Stimulated activated CD4-positive, alpha-beta T cell treated with anti-CD3 and anti-CD28 coated beads, TNF-alpha, amount 100 ng/mL, for 1 hour (primary cell): ENCODE data around the gene SELP.
"Not testable (repeated sequence)": the region's sequence is repeated elsewhere in the genome, so short reads cannot be mapped to it uniquely, and the experiment has no call there.

ENCODE experiments used
- DNase-seq, 3 donors: peaks; one replicate each; pipeline ENCODE4 v3.0.0-alpha.2; 2020; ENCODE audit warnings: low read depth in 3 of 3, low spot score in 1 of 3

SELP gene

DNA sequence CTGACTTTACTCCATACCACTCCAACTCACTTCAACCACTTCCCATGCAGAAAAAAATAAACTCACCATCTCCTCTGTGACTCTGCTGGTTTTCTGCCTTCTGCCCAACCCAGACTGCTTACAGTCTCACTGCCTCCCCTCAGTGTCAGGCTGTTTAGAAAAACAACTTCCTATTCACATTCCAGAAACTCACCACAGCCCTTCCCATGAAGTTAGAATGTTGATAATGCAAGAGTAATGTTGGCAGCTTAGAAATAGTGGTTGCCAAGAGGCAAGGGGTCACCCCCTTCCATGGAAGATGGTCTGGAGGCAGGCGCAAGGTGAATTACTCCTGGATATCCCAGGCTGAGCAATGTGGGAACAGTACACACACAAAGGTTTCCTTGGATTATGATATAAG lies at the start of gene SELP:
Gene SELP (minus strand): TSS at position 119 of the 400 bp plus-strand sequence. CDS start 50 bp downstream, at position 69.
- no peak for DNase-seq

- DNase-seq = no peak
These were observed 49.8 kb upstream of the SELP start for GRCh38 chr1:169679692-169680091.

DNA sequence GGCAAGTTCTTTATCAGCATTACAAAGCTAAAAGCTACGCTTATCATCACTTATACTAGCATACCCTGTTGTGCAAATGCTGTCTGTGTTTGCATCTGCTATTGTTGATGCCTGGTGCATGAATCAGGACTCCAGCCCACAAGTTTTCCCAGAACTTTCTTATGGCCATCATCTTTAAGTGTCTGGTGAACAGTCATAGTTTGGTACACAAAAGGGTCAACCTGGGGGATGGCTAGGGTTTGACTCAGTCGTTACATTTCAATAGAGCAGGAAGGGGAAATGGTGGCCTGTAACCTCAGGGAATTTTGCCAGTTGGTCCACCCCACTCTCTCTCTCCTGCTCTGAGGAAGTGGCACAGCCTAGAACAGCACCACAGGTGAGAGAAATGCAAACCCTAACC lies 46.1 kb upstream of the SELP start:
- no peak for DNase-seq

- DNase-seq = no peak
These were observed 40.9 kb upstream of the SELP start for GRCh38 chr1:169670836-169671235.

DNA sequence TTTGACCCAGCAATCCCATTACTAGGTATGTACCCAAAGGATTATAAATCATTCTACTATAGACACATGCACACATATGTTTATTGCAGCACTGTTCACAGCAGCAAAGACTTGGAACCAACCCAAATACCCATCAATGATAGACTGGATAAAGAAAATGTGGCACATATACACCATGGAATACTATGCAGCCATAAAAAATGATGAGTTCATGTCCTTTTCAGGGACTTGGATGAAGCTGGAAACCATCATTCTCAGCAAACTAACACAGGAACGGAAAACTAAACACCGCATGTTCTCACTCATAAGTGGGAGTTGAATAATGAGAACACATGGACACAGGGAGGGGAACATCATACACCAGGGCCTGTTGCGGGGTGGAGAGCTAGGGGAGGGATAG lies 40.3 kb upstream of the SELP start:
- DNase-seq = not testable (repeated sequence)

DNA sequence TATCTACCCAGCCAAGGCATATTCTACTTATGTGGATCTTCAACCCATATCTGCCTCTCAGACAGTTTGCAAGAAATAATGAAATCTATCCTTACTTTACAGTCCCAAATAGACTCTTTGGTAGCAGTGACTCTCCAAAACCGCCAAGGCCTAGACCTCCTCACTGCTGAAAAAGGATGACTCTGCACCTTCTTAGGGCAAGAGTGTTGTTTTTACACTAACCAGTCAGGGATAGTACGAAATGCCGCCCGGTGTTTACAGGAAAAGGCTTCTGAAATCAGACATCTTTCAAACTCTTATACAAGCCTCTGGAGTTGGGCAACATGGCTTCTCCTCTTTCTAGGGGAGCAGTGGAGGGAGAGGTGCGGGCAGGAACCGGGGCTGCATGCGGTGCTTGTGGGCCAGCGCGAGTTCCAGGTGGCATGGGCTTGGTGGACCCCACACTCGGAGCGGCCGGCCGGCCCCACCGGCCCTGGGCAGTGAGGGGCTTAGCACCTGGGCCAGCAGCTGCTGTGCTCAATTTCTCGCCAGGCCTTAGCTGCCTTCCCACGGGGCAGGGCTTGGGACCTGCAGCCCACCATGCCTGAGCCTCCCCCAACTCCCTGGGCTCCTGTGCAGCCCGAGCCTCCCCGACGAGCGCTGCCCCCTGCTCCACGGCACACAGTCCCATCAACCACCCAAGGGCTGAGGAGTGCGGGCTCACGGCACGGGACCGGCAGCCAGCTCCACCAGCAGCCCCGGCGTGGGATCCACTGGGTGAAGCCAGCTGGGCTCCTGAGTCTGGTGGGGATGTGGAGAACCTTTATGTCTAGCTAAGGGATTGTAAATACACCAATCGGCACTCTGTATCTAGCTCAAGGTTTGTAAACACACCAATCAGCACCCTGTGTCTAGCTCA lies 38.0 kb upstream of the SELP start:
- DNase-seq = not testable (repeated sequence)

- not testable (repeated sequence) for DNase-seq
These were observed 37.3 kb upstream of the SELP start for GRCh38 chr1:169667227-169667639.

DNA sequence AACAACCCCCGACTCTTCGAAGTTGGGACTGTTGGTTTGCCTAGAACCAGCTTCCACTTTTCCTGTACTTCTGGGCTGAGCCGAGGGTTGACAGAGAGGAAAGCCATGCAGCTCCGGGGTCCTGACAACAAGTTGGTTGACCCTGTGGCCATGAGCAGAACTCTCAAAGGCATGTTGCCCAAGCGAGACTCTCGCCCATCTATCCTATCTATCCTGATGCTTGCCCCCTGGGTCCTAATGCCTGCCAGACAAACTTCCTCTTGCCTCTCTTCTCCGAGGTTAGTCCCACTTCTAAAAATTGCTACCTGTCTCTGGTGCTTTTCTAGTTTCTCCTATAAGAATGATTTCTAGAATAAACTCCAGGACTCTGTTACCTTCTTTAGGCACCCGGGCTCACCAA lies 32.8 kb upstream of the SELP start:
- not testable (repeated sequence) for DNase-seq

DNA sequence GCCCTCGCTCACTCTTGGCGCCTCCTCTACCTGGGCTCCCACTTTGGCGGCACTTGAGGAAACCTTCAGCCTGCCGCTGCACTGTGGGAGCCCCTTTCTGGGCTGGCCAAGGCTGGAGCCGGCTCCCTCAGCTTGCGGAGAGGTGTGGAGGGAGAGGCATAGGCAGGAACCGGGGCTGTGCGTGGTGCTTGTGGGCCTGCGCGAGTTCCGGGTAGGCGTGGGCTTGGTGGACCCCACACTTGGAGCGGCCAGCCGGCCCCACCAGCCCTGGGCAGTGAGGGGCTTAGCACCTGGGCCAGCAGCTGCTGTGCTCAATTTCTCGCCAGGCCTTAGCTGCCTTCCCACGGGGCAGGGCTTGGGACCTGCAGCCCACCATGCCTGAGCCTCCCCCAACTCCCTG lies 31.1 kb upstream of the SELP start:
- not testable (repeated sequence) for DNase-seq

- DNase-seq = not testable (repeated sequence)
These were observed 28.9 kb upstream of the SELP start for GRCh38 chr1:169658777-169659176.

DNA sequence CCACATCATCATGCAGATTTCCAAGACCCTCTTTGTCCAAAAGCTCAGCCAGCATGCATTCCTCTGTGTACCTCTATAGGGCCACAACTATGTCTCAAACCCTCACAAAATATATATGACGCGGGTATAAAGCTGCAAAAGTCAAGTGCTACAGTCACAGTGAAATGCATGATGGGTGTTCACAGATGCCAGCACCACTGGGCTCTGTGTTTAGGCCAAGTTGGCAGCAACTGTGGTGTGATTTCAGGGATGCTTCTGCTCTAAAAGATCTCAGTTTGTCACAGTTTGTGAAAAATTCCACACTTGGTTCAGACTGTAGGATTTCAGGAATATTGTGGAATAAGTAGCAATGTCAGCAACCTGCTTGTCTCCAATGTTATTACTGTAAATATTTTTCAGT lies 23.9 kb upstream of the SELP start:
- DNase-seq = no peak

- no peak for DNase-seq
These were observed 21.1 kb upstream of the SELP start for GRCh38 chr1:169651035-169651434.

- DNase-seq = no peak
These were observed 20.6 kb upstream of the SELP start for GRCh38 chr1:169650551-169650950.

- no peak for DNase-seq
These were observed 18.8 kb upstream of the SELP start for GRCh38 chr1:169648709-169649108.

GRCh38 chr1:169648187-169648586 lies 18.3 kb upstream of the SELP start:
- DNase-seq = no peak

GRCh38 chr1:169647512-169647911 lies 17.6 kb upstream of the SELP start:
- no peak for DNase-seq

- DNase-seq = no peak
These were observed 14.4 kb upstream of the SELP start for GRCh38 chr1:169644297-169644696.

DNA sequence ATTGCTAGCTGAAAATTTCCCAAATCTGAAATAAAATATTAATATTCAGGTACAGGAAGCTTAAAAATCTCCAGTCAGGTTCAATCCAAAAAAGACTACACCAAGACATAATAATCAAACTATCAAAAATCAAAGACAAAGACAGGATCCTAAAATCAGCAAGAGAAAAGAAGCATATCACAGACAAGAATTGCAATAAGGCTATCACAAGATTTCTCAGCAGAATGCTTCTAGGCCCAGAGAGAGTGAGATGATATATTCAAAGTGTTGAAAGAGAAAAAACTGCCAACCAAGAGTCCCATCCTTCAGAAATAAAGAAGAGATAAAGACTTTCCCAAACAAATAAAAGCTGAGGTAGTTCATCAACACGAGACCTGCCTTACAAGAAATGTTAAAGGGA lies 5.0 kb upstream of the SELP start:
- DNase-seq = no peak

DNA sequence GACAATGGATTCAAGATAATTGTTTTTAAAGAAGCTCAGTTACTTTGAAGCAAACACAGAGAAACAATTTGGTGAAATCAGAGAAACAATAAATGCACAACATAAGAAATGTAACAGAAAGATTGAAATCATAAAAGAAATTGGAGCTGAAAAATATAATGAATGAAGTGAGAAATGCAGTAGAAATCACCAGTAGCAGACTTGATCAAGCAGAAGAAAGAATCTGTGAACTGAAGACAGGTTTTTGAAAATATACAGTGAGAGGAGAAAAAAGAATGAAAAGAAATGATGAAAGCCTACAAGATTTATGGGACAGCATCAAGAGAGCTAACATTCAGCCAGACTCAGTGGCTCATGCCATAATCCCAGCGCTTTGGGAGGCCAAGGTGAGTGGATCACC lies 4.2 kb upstream of the SELP start:
- no peak for DNase-seq

GRCh38 chr1:169631249-169631648 lies 1.3 kb upstream of the SELP start:
- DNase-seq = no peak

GRCh38 chr1:169624912-169625311 lies 5.0 kb downstream of the SELP start:
- no peak for DNase-seq

DNA sequence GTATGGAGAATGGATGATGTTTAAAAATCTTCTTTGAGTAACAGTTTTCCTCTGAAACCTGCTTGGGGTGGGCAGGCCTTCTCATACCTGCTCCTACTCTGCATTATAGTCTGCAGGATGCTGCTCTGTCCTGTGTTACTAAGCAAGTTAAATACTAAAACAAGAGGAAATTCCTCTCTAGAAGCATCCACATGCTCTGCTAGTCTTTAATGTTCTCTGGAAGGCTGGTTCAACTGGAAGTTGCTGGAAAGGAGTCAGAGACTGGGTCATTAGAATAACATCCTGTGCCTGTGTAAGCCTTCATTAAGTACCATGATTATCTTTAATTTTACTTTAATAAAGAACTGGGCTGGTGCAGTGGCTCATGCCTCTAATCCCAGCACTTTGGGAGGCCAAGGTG lies 5.8 kb downstream of the SELP start:
- no peak for DNase-seq
